GM12878 (cell line): ENCODE results near the gene TUBB4B. TPM values are rescaled to one million over a fixed set of nuclear protein-coding genes. Genes with fewer than 3 reads are reported as not detected.

Source experiments
- ATAC-seq: fragments of 200-7000 bp; cut with Tn5 transposase; 3 replicates; pipeline ENCODE4 v1.9.1; 2020; ENCODE audit warnings: mild to moderate bottlenecking, moderate library complexity
- BruUV-seq: library from RNA; stranded (reverse); fragments of 400-500 nt; replicated peaks from 2 replicates; lab custom pipeline; 2021; lab: Mats Ljungman, UMichigan
- CTCF ChIA-PET: fragments of 300-600 bp; sonication (Branson Sonifier 250); formaldehyde crosslinking; extraction: SDS; loops from one replicate; lab custom pipeline; 2021; ENCODE audit warnings: inconsistent platforms; lab: Yijun Ruan, JAX
- POLR2A ChIA-PET: fragments of 350-600 bp; formaldehyde crosslinking; extraction: SDS; loops from one replicate; lab custom pipeline; 2021; ENCODE audit warnings: inconsistent platforms; lab: Charles Lee
- RAD21 ChIA-PET: fragments of 300-600 bp; sonication (Branson Sonifier 250); formaldehyde crosslinking; loops from one replicate; lab custom pipeline; 2023; ENCODE audit warnings: antibody characterized with exemption; ENCODE audit not compliant: unreplicated experiment; lab: Charles Lee
- SMC1A ChIA-PET: fragments of 300-600 bp; sonication (Branson Sonifier 250); formaldehyde crosslinking; loops from one replicate; lab custom pipeline; 2023; ENCODE audit not compliant: unreplicated experiment, uncharacterized antibody; lab: Charles Lee
- DNase-seq: peaks from one replicate; pipeline ENCODE4 v3.0.0-alpha.2; 2011; ENCODE audit warnings: low read depth, low spot score
- FAIRE-seq: peaks from 3 replicates; lab custom pipeline; 2011; peaks lifted over from hg19 to GRCh38; lab: Jason Lieb, UNC
- H2AFZ ChIP-seq: 2 replicates; pipeline ENCODE4 v1.6.0; 2011; ENCODE audit warnings: low read depth, low read length, control low read depth; ENCODE audit not compliant: control insufficient read depth
- H3K27ac ChIP-seq: 2 replicates; pipeline ENCODE4 v1.5.1; 2011; ENCODE audit warnings: control low read depth; ENCODE audit not compliant: control insufficient read depth, insufficient read depth
- H3K27me3 ChIP-seq, 2 experiments: replicated peaks in 1 of 2; 2 replicates each; pipeline versions ENCODE4 v1.6.0 to v1.6.1; 2011; ENCODE audit warnings: low read length in 1 of 2; ENCODE audit not compliant: control insufficient read depth in 2 of 2, insufficient read depth in 2 of 2
- H3K36me3 ChIP-seq, 2 experiments: 2 replicates each; pipeline ENCODE4 v1.5.1; 2011; ENCODE audit warnings: low read length in 1 of 2; ENCODE audit not compliant: control insufficient read depth in 2 of 2, insufficient read depth in 2 of 2
- H3K4me1 ChIP-seq: 2 replicates; pipeline ENCODE4 v1.6.1; 2011; ENCODE audit warnings: mild to moderate bottlenecking, low read length, moderate library complexity, mixed read lengths; ENCODE audit not compliant: control insufficient read depth, insufficient read depth
- H3K4me2 ChIP-seq: 2 replicates; pipeline ENCODE4 v1.6.0; 2011; ENCODE audit warnings: control low read depth; ENCODE audit not compliant: control insufficient read depth, insufficient read depth
- H3K4me3 ChIP-seq: fragments of 200-600 bp; sonication (generic); 2 replicates; pipeline ENCODE4 v1.5.1; 2016
- H3K79me2 ChIP-seq: 2 replicates; pipeline ENCODE4 v1.6.0; 2011; ENCODE audit warnings: low read length; ENCODE audit not compliant: control insufficient read depth, insufficient read depth
- H3K9ac ChIP-seq: 2 replicates; pipeline ENCODE4 v1.8.0; 2011; ENCODE audit warnings: low read length, control low read depth, mixed read lengths; ENCODE audit not compliant: control insufficient read depth, insufficient read depth
- H3K9me3 ChIP-seq: replicated peaks from 3 replicates; pipeline ENCODE4 v1.5.1; 2011; ENCODE audit warnings: mild to moderate bottlenecking, low read length; ENCODE audit not compliant: control insufficient read depth, insufficient read depth
- H4K20me1 ChIP-seq: 2 replicates; pipeline ENCODE4 v1.6.0; 2011; ENCODE audit not compliant: control insufficient read depth, insufficient read depth
- EGR1 ChIP-seq, 2 experiments: IDR thresholded peaks; 1 replicate in 1 of 2; 2 replicates in 1 of 2; pipeline ENCODE4 v1.6.1; 2011 to 2012; ENCODE audit warnings: low read depth in 2 of 2, low read length in 2 of 2, borderline replicate concordance in 1 of 2, mild to moderate bottlenecking in 1 of 2, moderate library complexity in 1 of 2
- RAD21 ChIP-seq: IDR thresholded peaks from 2 replicates; pipeline ENCODE4 v1.6.1; 2011; ENCODE audit warnings: mild to moderate bottlenecking, low read depth, low read length, moderate library complexity; ENCODE audit not compliant: insufficient read depth
- SMC3 ChIP-seq: IDR thresholded peaks from 2 replicates; pipeline ENCODE4 v1.6.1; 2011; ENCODE audit warnings: low read length, improper control_type of control experiment, borderline replicate concordance
- WGBS: methylation state at CpG from one replicate; pipeline ENCODE4 v1.1.6; 2016; ENCODE audit warnings: low lambda C conversion rate; ENCODE audit not compliant: insufficient replicate concordance, insufficient coverage; ENCODE audit errors: missing lambda C conversion rate; 5-methylcytosine and 5-hydroxymethylcytosine counted together
- in situ Hi-C: fragments of 300-500 bp; cut with MboI; formaldehyde crosslinking; loops from 9 replicates; pipeline ENCODE4 v1.14.3; 2018; ENCODE audit warnings: mixed read lengths
- intact Hi-C: fragments of 100-400 bp; cut with micrococcal nuclease; formaldehyde crosslinking; loops from one replicate; pipeline ENCODE4 v1.14.2; 2022; ENCODE audit not compliant: unreplicated experiment
- polyA plus RNA-seq, 11 experiments: library from polyadenylated mRNA; depleted of rRNA in 4 of 11; unstranded in 6 of 11; stranded (reverse) in 5 of 11; fragments of >200 nt; fragmentation: Nextera tagmentation in 4 of 11; fragmentation: Illumina TruSeq in 1 of 11; extraction: Ambion mirVana in 4 of 11; extraction: Trizol in 1 of 11; gene quantifications; 1 replicate in 1 of 11; 2 replicates in 10 of 11; pipeline versions ENCODE4 v1.2.1 to v1.2.3, GENCODE V29; 2011 to 2016; ENCODE audit warnings: inconsistent platforms in 2 of 11, missing spikeins in 2 of 11, low read depth in 1 of 11
- total RNA-seq, 4 experiments: library from RNA; depleted of rRNA in 3 of 4; stranded (reverse); fragments of >200 nt in 3 of 4; fragmentation: Illumina TruSeq in 1 of 4; extraction: Trizol in 1 of 4; gene quantifications; 2 replicates each; pipeline versions ENCODE4 v1.2.1 to v1.2.3, GENCODE V29; 2013 to 2021
- TF ChIP-seq, protein P1 (sequence below): IDR thresholded peaks from 2 replicates; pipeline ENCODE4 v1.6.1; 2011; ENCODE audit warnings: low read depth, low read length, improper control_type of control experiment, borderline replicate concordance
- TF ChIP-seq, protein P2 (sequence below): fragments of 450-650 bp; IDR thresholded peaks from 2 replicates; pipeline ENCODE4 v1.6.1; 2017; ENCODE audit warnings: mild to moderate bottlenecking
- TF ChIP-seq, protein P3 (sequence below), 3 experiments: IDR thresholded peaks in 2 of 3; conservative IDR thresholded peaks in 1 of 3; 2 replicates each; pipeline ENCODE4 v1.5.1; 2011; ENCODE audit warnings: low read depth in 3 of 3, low read length in 3 of 3, mild to moderate bottlenecking in 3 of 3, control low read depth in 2 of 3, moderate library complexity in 2 of 3, inconsistent platforms in 1 of 3, mixed read lengths in 1 of 3; ENCODE audit not compliant: control insufficient read depth in 2 of 3, insufficient read depth in 1 of 3; ENCODE audit errors: extremely low read depth in 1 of 3

The TUBB4B gene
- total and polyA plus RNA-seq, 10 of the 15 experiments (the other 5 are each of a cell fraction or from before 2014, with no cell fraction given): 23.0 to 532 (median 254) TPM

DNA sequence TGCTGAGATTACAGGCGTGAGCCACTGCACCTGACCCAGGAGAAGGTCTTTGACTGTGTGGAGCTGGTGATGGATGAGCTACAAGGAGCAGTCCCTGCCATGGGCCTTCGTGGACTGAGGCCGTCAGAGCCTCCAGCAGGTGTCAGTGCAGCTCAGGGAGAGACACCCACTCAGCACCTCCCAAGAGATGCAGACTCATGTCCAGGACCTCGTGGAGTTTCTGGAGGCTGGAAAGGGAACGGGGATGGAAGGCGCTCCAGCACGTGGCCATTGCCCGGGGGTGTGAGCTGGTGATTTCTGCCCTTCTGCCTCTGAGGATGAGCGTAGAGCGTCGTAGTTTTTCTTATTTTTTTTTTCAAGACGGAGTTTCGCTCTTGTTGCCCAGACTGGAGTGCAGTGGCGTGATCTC, 45.9 kb downstream of the TUBB4B start:
- ChIA-PET CTCF (interaction anchor here (0.8 to 2.2 kb wide), 11 partner anchors 9 to 239 kb away, joined by 3 to 25 read pairs (median 4); partner anchors contain the start of genes EXD3, NOXA1 and TOR4A), POLR2A (interaction anchor here (0.6 to 1.6 kb wide), 4 partner anchors 10 to 47 kb away, joined by 3 to 4 read pairs (median 4); partner anchors contain the start of genes NRARP and TOR4A), SMC1A (interaction anchor here (0.7 to 1.5 kb wide), 5 partner anchors 10 to 156 kb away, joined by 3 to 7 read pairs (median 3); no protein-coding TSS in a partner anchor), RAD21 (interaction anchor here (1.0 to 1.9 kb wide), 4 partner anchors 10 to 224 kb away, joined by 3 to 9 read pairs (median 4); partner anchors contain the start of genes NRARP and TOR4A)
- Histone ChIP-seq H3K27ac (no peak overlapping the region), H3K4me1 (peaks cover 16% of the 10 kb centered on the region), H3K4me2 (0 out of 2 replicates have a peak overlapping the region, but pooled peaks have one; percentile 7), H3K9ac (no peak overlapping the region), H4K20me1 (no peaks in the 10 kb centered on the region), H3K9me3 (no peaks in the 10 kb centered on the region), H3K36me3 (no peaks in the 10 kb centered on the region; a peak in 1 of 4 replicates), H3K79me2 (no peaks in the 10 kb centered on the region), H3K4me3 (no peak overlapping the region), H2AFZ (no peak overlapping the region), H3K27me3 (no peaks in the 10 kb centered on the region)
- WGBS: 65% methylated on average over 14 of the region's 14 CpGs
- TF ChIP-seq RAD21: peak; percentile 62
- TF ChIP-seq, protein P1, sequence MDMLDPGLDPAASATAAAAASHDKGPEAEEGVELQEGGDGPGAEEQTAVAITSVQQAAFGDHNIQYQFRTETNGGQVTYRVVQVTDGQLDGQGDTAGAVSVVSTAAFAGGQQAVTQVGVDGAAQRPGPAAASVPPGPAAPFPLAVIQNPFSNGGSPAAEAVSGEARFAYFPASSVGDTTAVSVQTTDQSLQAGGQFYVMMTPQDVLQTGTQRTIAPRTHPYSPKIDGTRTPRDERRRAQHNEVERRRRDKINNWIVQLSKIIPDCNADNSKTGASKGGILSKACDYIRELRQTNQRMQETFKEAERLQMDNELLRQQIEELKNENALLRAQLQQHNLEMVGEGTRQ: no peak
- TF ChIP-seq SMC3: peak; percentile 34
- TF ChIP-seq, protein P2, sequence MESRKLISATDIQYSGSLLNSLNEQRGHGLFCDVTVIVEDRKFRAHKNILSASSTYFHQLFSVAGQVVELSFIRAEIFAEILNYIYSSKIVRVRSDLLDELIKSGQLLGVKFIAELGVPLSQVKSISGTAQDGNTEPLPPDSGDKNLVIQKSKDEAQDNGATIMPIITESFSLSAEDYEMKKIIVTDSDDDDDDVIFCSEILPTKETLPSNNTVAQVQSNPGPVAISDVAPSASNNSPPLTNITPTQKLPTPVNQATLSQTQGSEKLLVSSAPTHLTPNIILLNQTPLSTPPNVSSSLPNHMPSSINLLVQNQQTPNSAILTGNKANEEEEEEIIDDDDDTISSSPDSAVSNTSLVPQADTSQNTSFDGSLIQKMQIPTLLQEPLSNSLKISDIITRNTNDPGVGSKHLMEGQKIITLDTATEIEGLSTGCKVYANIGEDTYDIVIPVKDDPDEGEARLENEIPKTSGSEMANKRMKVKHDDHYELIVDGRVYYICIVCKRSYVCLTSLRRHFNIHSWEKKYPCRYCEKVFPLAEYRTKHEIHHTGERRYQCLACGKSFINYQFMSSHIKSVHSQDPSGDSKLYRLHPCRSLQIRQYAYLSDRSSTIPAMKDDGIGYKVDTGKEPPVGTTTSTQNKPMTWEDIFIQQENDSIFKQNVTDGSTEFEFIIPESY: no peak
- 0 out of 3 replicates have a peak, but pooled peaks of 1 of the 2 experiments have one; percentile 11 for TF ChIP-seq EGR1 (IDR thresholded peaks at IDR 0.05; ENCODE audit: borderline replicate concordance in 1 of 2, low read depth in 2 of 2, low read length in 2 of 2)
- TF ChIP-seq, protein P3, sequence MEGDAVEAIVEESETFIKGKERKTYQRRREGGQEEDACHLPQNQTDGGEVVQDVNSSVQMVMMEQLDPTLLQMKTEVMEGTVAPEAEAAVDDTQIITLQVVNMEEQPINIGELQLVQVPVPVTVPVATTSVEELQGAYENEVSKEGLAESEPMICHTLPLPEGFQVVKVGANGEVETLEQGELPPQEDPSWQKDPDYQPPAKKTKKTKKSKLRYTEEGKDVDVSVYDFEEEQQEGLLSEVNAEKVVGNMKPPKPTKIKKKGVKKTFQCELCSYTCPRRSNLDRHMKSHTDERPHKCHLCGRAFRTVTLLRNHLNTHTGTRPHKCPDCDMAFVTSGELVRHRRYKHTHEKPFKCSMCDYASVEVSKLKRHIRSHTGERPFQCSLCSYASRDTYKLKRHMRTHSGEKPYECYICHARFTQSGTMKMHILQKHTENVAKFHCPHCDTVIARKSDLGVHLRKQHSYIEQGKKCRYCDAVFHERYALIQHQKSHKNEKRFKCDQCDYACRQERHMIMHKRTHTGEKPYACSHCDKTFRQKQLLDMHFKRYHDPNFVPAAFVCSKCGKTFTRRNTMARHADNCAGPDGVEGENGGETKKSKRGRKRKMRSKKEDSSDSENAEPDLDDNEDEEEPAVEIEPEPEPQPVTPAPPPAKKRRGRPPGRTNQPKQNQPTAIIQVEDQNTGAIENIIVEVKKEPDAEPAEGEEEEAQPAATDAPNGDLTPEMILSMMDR (IDR thresholded peaks at IDR 0.05 in 2 of 3, conservative IDR thresholded peaks at IDR 0.05 in 1 of 3; ENCODE audit: control insufficient read depth in 2 of 3, extremely low read depth in 1 of 3, insufficient read depth in 1 of 3, low read depth in 3 of 3, low read length in 3 of 3): peak; percentile 45 to 59 (median 52); a peak in 5 of 6 replicates
- intact Hi-C loops: loop anchor here (2.0 kb wide), 1 partner anchor 158 kb away; no protein-coding TSS in a partner anchor
- ATAC-seq (peak; percentile 87), DNase-seq (no peak), FAIRE-seq (peak; percentile 7)
- in situ Hi-C loops: no loop called here
- BruUV-seq: no TSS peak
